Fibroblast of lung (primary cell): Measurements from ENCODE around the gene E2F2. TPM values are rescaled to one million over a fixed set of nuclear protein-coding genes. Genes with fewer than 3 reads are reported as not detected.
A peak's percentile ranks its signal among the peaks of the same experiment; 100 is the strongest.

ENCODE experiments used
- DNase-seq, 2 donors: peaks; one replicate each; pipeline versions ENCODE4 v3.0.0 to v3.0.0-alpha.2; 2010; ENCODE audit warnings: low read depth in 2 of 2
- H2AFZ ChIP-seq: 2 replicates; pipeline ENCODE4 v1.5.1; 2012; ENCODE audit warnings: low read length, control low read depth, inconsistent platforms
- H3K27ac ChIP-seq: 2 replicates; pipeline ENCODE4 v1.5.1; 2011; ENCODE audit warnings: low read length, control low read depth; ENCODE audit not compliant: insufficient read depth
- H3K27me3 ChIP-seq: 2 replicates; pipeline ENCODE4 v1.5.1; 2011; ENCODE audit warnings: mild to moderate bottlenecking, low read length; ENCODE audit not compliant: control insufficient read depth, insufficient read depth
- H3K36me3 ChIP-seq: 2 replicates; pipeline ENCODE4 v1.5.1; 2011; ENCODE audit warnings: low read length; ENCODE audit not compliant: control insufficient read depth, insufficient read depth
- H3K4me1 ChIP-seq: 2 replicates; pipeline ENCODE4 v1.5.1; 2011; ENCODE audit warnings: low read length; ENCODE audit not compliant: control insufficient read depth, insufficient read depth; ENCODE audit errors: extremely low read depth
- H3K4me2 ChIP-seq: 2 replicates; pipeline ENCODE4 v1.5.1; 2011; ENCODE audit warnings: low read length, control low read depth; ENCODE audit not compliant: insufficient read depth; ENCODE audit errors: extremely low read depth
- H3K4me3 ChIP-seq, 4 experiments: fragments of 200-600 bp in 1 of 4; sonication (generic) in 1 of 4; replicated peaks in 1 of 4; 2 replicates each; pipeline ENCODE4 v1.5.1; 2011 to 2016; ENCODE audit warnings: low read length in 4 of 4, low read depth in 3 of 4, mild to moderate bottlenecking in 3 of 4, control low read depth in 2 of 4, inconsistent platforms in 1 of 4, mixed read lengths in 1 of 4; ENCODE audit not compliant: insufficient read depth in 1 of 4; ENCODE audit errors: control extremely low read depth in 1 of 4
- H3K79me2 ChIP-seq: 2 replicates; pipeline ENCODE4 v1.5.1; 2012; ENCODE audit warnings: mild to moderate bottlenecking, low read length, inconsistent platforms; ENCODE audit not compliant: control insufficient read depth, insufficient read depth
- H3K9ac ChIP-seq: 2 replicates; pipeline ENCODE4 v1.5.1; 2011; ENCODE audit warnings: mild to moderate bottlenecking, low read length, control low read depth; ENCODE audit not compliant: insufficient read depth
- H3K9me3 ChIP-seq: 2 replicates; pipeline ENCODE4 v1.5.1; 2012; ENCODE audit warnings: low read depth, low read length; ENCODE audit not compliant: control insufficient read depth, insufficient read depth
- H4K20me1 ChIP-seq: 2 replicates; pipeline ENCODE4 v1.5.1; 2011; ENCODE audit warnings: low read length; ENCODE audit not compliant: control insufficient read depth, insufficient read depth; ENCODE audit errors: extremely low read depth
- CTCF ChIP-seq, 2 donors: IDR thresholded peaks in 1 of 2; conservative IDR thresholded peaks in 1 of 2; 1 replicate in 1 of 2; 2 replicates in 1 of 2; pipeline ENCODE4 v1.5.1; 2011 to 2012; ENCODE audit warnings: low read length in 2 of 2, control low read depth in 1 of 2, inconsistent platforms in 1 of 2, low read depth in 1 of 2, mild to moderate bottlenecking in 1 of 2
- EZH2 ChIP-seq: IDR thresholded peaks from 2 replicates; pipeline ENCODE4 v1.5.1; 2012; ENCODE audit warnings: low read length, control low read depth, mild to moderate bottlenecking; ENCODE audit errors: missing control alignments
- polyA plus RNA-seq, 2 donors: library from polyadenylated mRNA; depleted of rRNA in 1 of 2; stranded (reverse) in 1 of 2; unstranded in 1 of 2; fragments of >200 nt; gene quantifications; 2 replicates each; pipeline ENCODE4 v1.2.1, GENCODE V29; 2011 to 2012; ENCODE audit warnings: missing spikeins in 1 of 2
- total RNA-seq: library from RNA; depleted of rRNA; stranded (reverse); fragments of >200 nt; gene quantifications from 2 replicates; pipeline ENCODE4 v1.2.1, GENCODE V29; 2014

Gene E2F2
- total and polyA plus RNA-seq, 2 donors (not counting 1 experiment from before 2014, with no cell fraction given): 0.17 to 0.26 TPM

DNA sequence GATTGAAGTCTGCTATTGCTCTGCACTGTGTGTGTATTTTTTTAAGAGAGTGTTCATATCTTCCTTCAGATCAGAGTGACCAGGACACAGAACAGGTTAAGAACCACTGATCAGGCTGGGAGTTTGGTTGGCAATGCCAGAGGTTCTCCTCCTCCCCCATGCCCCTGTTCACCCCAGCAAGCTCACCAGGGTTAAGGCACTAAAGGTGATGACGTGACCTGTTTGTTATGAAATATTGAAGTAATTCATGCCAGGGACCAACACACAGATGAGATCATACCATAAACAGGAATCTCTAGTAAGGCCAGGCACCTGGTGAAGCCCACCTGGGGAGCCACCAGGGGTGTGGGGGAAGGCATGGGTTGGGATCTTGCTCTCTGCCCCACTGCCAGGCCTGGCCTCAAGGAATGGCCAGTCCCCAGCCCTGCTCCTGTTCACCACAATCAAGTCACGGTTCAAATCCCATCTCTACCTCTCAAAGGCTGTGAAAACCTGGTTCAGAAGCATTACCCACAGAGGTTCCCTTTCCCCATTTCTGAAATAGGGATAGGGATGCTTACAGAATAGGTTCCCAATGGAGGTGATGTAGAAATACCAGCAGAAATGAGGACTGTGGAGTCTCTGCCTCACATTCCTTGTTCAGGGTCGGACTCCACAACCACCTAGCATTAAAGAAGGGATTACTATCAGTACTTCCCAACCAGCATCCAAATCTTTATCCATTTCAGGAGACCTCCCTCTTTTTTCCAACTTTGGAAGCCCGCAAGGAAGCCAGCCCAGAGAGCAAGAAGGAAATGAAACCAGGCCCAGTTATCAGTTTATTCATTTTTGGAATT, 25.8 kb upstream of the E2F2 start:
- no peaks in the 10 kb centered on the region for H4K20me1 ChIP-seq
- H3K4me3 ChIP-seq: peak overlapping the region; percentile 76 to 92 (median 84)
- H3K4me2 ChIP-seq: peak overlapping the region; percentile 87
- peak overlapping the region; percentile 94 for H3K9ac ChIP-seq
- H3K9me3 ChIP-seq: no peaks in the 10 kb centered on the region
- H3K79me2 ChIP-seq: peaks cover 14% of the 10 kb centered on the region
- no peak overlapping the region for H2AFZ ChIP-seq
- peak; percentile 59 to 74 for DNase-seq
- no peak for TF ChIP-seq CTCF (conservative IDR thresholded peaks at IDR 0.05 in 1 of 2, IDR thresholded peaks at IDR 0.05 in 1 of 2; ENCODE audit: low read depth in 1 of 2, low read length in 2 of 2)
- TF ChIP-seq EZH2: no peak
- H3K36me3 ChIP-seq: no peaks in the 10 kb centered on the region
- peaks cover 36% of the 10 kb centered on the region for H3K4me1 ChIP-seq
- peak overlapping the region; percentile 98 for H3K27ac ChIP-seq
- no peaks in the 10 kb centered on the region for H3K27me3 ChIP-seq

- Histone ChIP-seq H3K79me2 (peaks cover 14% of the 10 kb centered on the region), H3K27me3 (no peaks in the 10 kb centered on the region), H3K9ac (no peak overlapping the region), H3K4me1 (peaks cover 29% of the 10 kb centered on the region), H4K20me1 (no peaks in the 10 kb centered on the region), H2AFZ (no peak overlapping the region), H3K36me3 (no peaks in the 10 kb centered on the region), H3K4me3 (peak overlapping the region in 2 of 4 experiments; percentile 1 to 63), H3K4me2 (no peak overlapping the region), H3K27ac (peak overlapping the region; percentile 98), H3K9me3 (no peaks in the 10 kb centered on the region)
- peak; percentile 64 to 86 for DNase-seq
- no peak for TF ChIP-seq CTCF (conservative IDR thresholded peaks at IDR 0.05 in 1 of 2, IDR thresholded peaks at IDR 0.05 in 1 of 2; ENCODE audit: low read depth in 1 of 2, low read length in 2 of 2)
- TF ChIP-seq EZH2: no peak
These were observed 25.1 kb upstream of the E2F2 start for GRCh38 chr1:23555986-23556634.

DNA sequence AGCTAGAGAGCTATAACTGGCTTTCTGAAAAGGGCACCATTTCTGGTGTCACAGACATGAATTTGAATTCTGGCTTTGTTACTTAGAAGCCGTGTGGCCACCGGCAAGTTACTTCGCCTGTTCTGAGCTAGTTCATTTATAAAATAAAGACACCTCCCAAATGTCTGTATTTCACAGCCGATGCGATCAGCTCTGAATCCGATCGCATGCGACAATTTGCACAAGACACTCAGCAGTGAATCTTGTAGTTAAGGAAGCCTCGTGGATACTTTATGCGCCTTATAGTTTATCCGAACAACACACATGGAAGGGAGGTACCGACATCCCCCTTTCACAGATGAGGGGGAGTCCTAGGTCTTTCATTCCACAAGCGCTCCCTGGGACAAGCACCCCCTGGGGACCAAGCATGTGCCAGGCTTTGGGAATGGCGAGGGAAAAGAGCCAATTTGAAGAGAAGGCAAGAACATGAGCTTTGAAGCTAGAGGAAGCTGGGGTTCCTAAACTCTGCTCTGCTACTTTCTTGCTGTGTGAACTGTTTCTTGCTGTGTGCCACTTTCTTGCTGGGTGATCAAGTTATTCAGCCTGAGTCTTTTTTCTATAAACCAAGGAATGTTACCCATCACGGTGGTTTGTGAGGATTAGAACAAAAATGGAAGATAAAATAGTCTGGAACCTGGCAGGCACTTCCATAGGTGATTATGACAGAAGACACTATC, 24.4 kb upstream of the E2F2 start:
- Histone ChIP-seq H3K27ac (peak overlapping the region; percentile 98), H3K27me3 (no peaks in the 10 kb centered on the region), H4K20me1 (no peaks in the 10 kb centered on the region), H3K4me3 (peak overlapping the region; percentile 14 to 63 (median 44)), H3K9ac (peak overlapping the region; percentile 62), H3K79me2 (peaks cover 14% of the 10 kb centered on the region), H3K9me3 (no peaks in the 10 kb centered on the region), H3K4me2 (peak overlapping the region; percentile 85), H2AFZ (peak overlapping the region; percentile 3), H3K4me1 (peaks cover 23% of the 10 kb centered on the region), H3K36me3 (no peaks in the 10 kb centered on the region)
- peak in 1 of 2 donors; percentile 61 for DNase-seq
- TF ChIP-seq EZH2: no peak
- TF ChIP-seq CTCF (conservative IDR thresholded peaks at IDR 0.05 in 1 of 2, IDR thresholded peaks at IDR 0.05 in 1 of 2; ENCODE audit: low read depth in 1 of 2, low read length in 2 of 2): peak; percentile 1 to 3
